T47D (cell line): ENCODE data around the gene MYL9.
A peak's percentile ranks its signal among the peaks of the same experiment; 100 is the strongest.

Source experiments
- DNase-seq, 2 experiments: peaks; one replicate each; pipeline versions ENCODE4 v3.0.0 to v3.0.0-alpha.2; 2011 to 2012; ENCODE audit warnings: low read depth in 1 of 2, low spot score in 1 of 2
- JUND ChIP-seq: IDR thresholded peaks from 2 replicates; pipeline ENCODE4 v1.6.1; 2012; ENCODE audit warnings: low read depth
- in situ Hi-C: cut with HindIII; loops from 2 replicates; pipeline ENCODE4 v1.10.0; 2016; ENCODE audit warnings: low sequenced_read_pairs, low pct_unique_long_range_greater_than_20kb

Gene MYL9

DNA sequence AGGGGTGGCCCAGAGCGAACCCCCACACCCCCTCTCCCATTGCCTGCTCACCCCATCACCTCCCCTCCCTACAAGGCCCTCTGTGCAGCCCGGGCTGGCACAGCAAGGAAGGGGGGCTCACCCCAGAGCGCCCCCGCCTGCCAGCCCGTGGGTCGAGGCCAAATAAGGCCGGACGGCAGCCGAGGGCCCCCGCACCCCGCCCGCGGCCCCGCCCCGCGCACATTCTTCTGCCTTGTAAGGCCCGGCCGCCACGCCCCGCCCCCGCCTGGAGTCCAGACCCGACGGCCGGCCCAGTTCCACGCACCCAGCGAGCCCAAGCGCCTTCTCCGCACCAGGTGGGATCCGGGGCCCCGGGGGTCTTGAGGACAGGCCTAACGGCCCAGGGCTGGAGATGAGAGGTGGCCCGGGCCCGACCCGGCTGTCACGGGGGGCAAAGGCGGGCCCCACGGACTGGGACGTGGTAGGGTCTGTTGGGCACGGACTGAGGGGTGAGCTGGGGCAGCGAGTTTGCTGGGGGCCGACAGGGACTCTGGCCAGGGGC is at the start of gene MYL9:
MYL9 (plus strand) TSS at position 293 of the 541 bp plus-strand sequence. CDS start 3,366 bp downstream, outside the sequence.
- in situ Hi-C loops: no loop called here
- TF ChIP-seq JUND: no peak
- DNase-seq: peak; percentile 88 to 92

DNA sequence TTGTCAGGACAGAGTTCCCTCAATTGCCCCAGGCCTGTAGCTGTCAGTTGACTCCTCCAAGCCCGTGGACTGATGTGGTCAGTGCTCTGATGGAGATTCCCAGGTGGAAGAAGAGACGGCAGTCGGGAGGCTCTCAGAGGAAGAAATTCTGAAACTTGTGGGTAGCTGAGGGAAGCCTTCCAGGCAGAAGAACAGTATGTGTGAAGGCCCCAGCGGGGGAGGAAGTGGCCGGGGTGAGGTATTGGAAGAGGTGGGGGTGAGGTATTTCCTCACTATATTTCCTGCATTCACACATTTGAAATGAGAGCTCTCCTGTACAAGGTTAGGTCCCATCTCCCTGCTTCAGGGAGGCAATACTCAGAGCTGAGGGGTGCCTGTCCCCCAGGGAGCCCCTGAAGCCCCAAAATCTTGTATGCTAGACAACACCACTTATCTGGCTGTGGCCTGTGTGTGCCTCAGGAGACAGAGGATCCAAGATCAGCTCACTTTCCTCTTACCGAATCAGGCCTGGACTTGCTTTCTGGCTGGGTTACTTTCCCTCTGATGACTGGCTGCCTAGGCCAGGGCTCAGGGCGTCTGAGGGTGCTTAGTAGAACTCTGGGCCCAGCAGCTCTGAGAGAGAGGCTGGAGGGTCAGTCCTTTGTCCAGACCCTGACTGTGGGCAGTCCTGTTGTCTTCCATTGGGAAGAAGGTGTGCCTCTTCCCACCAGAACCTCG is 49.3 kb upstream of the MYL9 start:
- no peak for TF ChIP-seq JUND
- in situ Hi-C loops: no loop called here
- DNase-seq: no peak

DNA sequence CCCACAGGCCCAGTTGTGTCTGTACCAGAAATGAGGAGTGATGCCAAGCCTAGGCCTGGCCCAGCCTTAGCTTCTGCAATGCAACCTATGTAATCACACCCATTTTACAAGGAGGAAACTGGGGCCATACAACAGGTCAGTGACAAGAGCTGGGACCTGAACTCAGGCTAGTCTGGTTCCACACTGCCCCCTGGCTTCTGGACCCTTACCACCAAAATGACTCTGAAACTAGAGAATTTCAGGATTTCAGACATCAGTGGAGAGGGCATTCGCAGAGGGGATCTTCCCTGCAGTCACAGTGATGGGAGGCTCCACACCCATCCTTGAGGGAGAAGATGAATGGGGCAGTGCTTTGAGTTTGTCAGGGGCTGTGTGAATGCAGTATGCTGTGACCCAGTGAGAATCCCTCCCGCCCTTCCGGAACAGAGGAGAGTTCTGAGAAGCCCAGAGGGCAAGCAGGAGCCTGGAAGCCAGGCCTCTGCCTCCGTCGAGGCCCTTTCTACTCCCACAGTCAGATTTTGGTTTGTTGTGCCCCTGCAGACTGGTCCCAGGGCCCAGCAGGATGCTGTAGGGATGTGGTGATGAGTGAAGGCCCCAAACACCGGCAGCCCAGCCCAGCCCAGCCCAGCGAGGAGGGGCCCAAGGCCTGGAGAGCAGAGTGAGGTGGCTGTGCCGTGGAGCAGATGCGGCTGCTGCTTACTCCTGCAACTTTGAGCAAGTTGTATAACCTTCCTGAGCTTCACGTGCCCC is 48.1 kb upstream of the MYL9 start:
- in situ Hi-C loops: no loop called here
- no peak for TF ChIP-seq JUND
- DNase-seq: no peak

DNA sequence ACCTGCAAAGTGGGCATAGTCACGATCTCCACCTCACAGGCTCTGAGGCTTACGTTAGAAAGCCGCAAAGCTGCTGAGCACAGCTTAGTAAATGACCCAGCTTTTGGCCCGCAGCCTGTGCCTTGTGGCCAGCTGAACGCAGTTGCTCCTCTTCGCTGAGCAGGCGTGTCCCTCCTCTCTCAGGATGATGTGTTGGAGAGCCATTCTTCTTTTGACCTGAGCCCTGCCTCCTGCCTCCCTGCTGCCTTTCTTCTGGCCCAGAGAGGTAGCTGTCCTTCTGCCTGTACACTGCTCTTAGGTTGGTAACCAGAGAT is 47.6 kb upstream of the MYL9 start:
- no peak for TF ChIP-seq JUND
- no peak for DNase-seq
- in situ Hi-C loops: no loop called here

DNA sequence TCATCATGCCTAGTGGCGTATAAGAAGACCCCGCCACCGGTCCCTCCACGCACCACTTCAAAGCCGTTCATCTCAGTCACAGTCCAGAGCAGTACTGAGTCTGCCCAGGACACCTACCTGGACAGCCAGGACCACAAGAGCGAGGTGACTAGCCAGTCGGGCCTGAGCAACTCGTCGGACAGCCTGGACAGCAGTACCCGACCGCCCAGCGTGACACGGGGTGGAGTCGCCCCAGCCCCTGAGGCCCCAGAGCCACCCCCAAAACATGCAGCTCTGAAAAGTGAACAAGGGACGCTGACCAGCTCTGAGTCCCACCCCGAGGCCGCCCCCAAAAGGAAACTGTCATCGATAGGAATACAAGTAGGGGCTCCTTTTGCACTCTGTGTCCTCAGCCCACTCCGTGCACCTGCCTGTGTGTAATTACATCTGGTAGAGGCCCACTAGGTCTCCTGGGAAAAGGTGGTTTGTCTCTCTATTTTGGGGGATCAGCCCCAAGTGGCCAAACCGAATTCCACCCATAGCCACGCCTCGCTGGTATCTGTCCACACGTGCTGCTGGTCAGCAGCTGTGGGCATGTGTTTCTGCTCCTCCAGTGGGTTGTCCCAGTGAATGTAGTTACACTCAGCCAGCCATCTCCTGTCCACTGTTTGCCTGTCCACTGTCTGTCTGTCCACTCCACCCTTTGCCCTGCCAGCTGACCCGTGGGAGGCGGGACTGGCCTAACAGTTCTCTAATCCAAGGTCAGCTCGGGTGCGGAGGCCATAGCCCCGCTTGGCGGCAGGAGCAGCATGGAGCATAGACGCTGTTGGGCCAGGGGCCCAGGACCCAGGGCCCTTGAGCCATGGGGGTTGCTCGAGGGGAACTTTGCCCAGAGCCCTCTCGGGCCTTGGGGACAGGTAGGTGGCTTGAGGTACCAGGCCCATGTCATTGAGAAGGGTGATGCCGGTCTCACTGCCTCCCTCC is 44.3 kb upstream of the MYL9 start:
- no peak for DNase-seq
- in situ Hi-C loops: no loop called here
- TF ChIP-seq JUND: no peak

DNA sequence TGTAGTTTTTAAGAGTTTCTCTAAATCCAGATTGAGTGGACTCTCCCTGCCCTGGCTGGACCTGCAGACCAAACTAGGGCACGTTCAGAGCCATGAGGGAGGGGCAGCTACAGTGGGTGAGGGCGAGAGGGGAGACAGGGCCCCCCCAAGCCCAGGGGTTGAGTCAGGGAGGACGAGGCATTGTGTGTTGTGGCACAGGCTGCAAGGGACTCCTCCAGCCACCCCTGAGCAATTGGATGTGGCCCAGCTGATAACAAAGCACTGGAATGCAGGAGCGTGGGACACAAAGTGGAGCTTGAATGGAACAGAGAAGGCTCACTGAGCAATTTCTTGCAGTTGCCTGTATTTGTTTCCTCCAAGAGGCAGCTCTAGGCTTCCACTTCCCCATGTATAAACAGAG is 43.5 kb upstream of the MYL9 start:
- TF ChIP-seq JUND: no peak
- DNase-seq: no peak
- in situ Hi-C loops: no loop called here

DNA sequence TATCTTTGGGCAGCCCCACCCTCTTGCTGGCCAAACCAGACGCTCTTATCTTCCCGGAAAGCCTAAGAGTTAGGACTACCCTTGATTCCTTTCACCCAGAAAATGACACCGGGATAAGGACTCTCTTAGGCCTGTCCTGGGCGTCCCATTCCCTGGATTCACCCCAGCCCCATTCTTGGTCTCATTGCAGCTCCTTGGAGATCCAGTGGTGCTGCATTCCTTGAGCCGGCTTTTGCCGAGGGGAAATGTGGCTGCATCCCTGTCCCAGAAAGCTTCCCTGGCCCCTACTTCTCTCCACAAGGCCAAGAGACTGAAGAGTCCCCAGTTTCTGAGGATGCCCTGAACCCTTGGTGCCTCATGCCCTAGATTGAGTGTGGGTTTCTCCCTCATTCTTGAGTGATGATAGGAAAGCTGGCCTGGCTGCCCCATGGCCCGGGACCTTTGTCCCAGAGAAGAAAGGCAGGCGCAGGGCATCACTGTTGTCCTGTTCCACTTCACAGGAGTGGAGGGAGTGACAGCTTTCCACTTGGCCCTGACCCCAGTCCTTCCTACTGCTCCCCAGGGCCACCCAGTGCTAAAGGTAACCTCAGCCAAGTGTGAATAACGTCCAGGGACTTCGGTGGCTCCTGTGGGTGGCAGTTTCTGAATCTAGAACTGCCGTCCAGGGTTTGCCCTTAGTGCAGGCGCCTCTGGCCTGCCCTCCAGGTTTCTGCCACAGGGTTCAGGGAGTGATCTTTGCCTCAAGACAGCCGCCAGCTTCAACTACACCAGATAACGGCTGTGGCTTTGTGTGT is 42.7 kb upstream of the MYL9 start:
- in situ Hi-C loops: no loop called here
- no peak for DNase-seq
- no peak for TF ChIP-seq JUND

DNA sequence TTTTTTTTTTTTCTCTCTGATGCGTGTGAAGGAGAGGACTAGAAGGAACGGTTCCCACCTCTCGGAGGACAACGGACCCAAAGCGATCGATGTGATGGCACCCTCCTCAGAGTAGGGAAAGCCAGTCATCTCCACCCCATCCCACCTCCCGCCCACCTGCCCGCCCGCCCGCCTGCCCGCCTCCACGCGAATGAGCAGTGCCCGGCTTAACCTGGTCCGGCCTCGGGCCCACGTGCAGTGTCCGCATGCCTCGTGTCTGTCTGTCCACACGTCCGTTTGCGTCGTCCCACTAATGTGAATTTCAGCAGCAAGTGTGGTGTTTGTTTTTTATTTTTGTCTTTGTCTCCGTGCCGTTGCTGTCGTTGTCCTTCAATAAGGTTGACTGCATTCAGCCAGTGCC is 42.1 kb upstream of the MYL9 start:
- no peak for DNase-seq
- no peak for TF ChIP-seq JUND
- in situ Hi-C loops: no loop called here

DNA sequence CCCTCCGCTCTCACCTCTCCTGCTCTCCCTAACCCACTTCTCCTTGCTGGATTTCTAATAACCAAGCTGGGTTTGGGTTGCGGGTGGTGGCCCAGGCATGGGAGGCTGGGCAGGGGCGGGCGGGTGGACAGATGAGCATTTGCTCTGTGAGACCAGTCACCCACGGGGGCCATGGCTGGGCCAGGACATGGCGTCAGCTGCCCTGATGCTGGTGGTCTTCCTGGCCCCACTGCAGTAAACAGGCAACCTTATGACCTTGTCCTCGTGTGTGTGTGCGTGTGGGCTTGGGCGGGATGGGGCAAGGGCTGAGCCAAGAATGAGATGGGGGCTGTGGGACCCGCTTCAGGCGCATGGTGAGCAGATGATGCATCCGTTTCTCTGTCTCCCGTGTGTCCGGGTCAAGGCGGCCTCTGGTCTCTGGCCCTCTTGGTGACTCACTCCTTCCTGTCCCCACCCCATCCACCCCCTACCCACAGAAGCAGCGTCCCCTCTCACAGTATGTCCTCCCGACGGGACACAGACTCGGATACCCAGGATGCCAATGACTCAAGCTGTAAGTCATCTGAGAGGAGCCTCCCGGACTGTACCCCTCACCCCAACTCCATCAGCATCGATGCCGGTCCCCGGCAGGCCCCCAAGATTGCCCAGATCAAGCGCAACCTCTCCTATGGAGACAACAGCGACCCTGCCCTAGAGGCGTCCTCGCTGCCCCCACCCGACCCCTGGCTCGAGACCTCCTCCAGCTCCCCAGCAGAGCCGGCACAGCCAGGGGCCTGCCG is 41.4 kb upstream of the MYL9 start:
- in situ Hi-C loops: no loop called here
- DNase-seq: no peak
- no peak for TF ChIP-seq JUND

DNA sequence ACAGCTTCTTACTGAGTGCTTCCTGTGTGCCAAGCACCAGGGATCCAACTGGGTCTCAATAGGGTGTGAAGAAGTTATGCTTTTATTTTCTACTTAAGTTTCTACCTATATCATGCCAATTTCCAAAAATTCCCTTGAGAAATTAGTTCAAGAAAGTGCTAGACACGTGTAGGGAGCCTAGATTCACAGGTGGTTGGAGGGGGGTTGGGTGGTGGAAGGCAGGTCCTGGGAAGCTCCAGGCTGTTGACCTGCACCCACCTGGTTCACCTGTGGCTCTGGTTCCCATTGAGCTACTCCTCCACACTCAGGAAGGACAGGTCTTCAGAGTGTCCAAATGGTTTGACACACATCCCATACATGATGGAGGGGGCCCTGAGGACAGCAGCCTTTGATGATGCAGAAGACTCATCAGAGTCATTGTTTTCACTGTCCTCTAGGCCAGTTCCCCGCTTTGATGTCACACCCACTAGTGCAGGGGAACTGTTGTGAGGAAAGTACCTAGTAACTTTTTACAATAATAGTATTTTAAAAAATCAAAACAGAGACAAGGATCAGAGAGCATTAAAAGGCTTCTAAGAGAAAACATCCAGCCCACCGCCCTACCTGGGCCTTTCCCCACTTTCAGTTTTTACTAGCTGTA is 39.8 kb upstream of the MYL9 start:
- no peak for TF ChIP-seq JUND
- no peak for DNase-seq
- in situ Hi-C loops: no loop called here

DNA sequence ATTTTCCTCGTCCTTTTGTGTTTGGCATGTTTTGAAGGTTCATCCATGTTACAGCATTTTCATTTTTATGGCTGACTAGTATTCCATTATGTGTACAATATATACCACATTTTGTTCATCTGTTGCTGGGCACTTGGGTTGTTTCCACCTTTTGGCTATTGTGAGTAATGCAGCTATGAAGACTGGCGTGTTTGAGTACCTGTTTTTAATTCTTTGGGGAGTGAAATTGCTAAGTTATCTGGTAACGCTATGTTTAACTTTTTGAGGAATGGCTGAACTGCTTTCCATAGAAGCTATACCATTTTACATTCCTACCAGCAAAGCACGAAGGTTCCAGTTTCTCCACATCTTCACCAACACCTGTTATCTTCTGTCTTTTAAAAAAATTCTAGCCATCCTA is 37.0 kb upstream of the MYL9 start:
- in situ Hi-C loops: no loop called here
- no peak for TF ChIP-seq JUND
- DNase-seq: no peak
